Smooth muscle cell (in vitro differentiated cells): ENCODE measurements around the gene TIMM13. TPM values are rescaled to one million over a fixed set of nuclear protein-coding genes. Genes with fewer than 3 reads are reported as not detected.

Source experiments
- DNase-seq: peaks from one replicate; lab custom pipeline; 2025; ENCODE audit not compliant: unreplicated experiment; lab: John Stamatoyannopoulos, UW
- H2AFZ ChIP-seq: fragments of 200-600 bp; sonication (generic); 2 replicates; pipeline ENCODE4 v1.6.0; 2016; ENCODE audit warnings: antibody characterized with exemption, low read depth, mild to moderate bottlenecking
- H3F3A ChIP-seq: fragments of 200-600 bp; sonication (generic); 2 replicates; pipeline ENCODE4 v1.6.0; 2017; ENCODE audit warnings: antibody characterized with exemption, low read depth
- H3K27ac ChIP-seq: fragments of 200-600 bp; sonication (generic); 2 replicates; pipeline ENCODE4 v1.5.1; 2016; ENCODE audit warnings: low read depth, mild to moderate bottlenecking
- H3K27me3 ChIP-seq: fragments of 200-600 bp; sonication (generic); 2 replicates; pipeline ENCODE4 v1.6.1; 2016; ENCODE audit warnings: low read depth, mild to moderate bottlenecking
- H3K36me3 ChIP-seq: fragments of 200-600 bp; sonication (generic); 2 replicates; pipeline ENCODE4 v1.5.1; 2016; ENCODE audit warnings: low read depth
- H3K4me1 ChIP-seq: fragments of 200-600 bp; sonication (generic); 2 replicates; pipeline ENCODE4 v1.5.1; 2016; ENCODE audit warnings: low read depth
- H3K4me2 ChIP-seq: fragments of 200-600 bp; sonication (generic); 2 replicates; pipeline ENCODE4 v1.6.0; 2016; ENCODE audit warnings: mild to moderate bottlenecking
- H3K4me3 ChIP-seq: fragments of 200-600 bp; sonication (generic); 2 replicates; pipeline ENCODE4 v1.5.1; 2016; ENCODE audit warnings: mild to moderate bottlenecking
- H3K79me2 ChIP-seq: fragments of 200-600 bp; sonication (generic); 2 replicates; pipeline ENCODE4 v1.6.0; 2016; ENCODE audit warnings: low read depth, mild to moderate bottlenecking
- H3K9ac ChIP-seq: fragments of 200-600 bp; sonication (generic); 2 replicates; pipeline ENCODE4 v1.6.0; 2016; ENCODE audit warnings: low read depth
- H3K9me3 ChIP-seq: fragments of 200-600 bp; sonication (generic); replicated peaks from 2 replicates; pipeline ENCODE4 v1.5.1; 2016; ENCODE audit warnings: low read depth
- H4K20me1 ChIP-seq: fragments of 200-600 bp; sonication (generic); 2 replicates; pipeline ENCODE4 v1.6.0; 2016; ENCODE audit warnings: low read depth
- CTCF ChIP-seq: fragments of 200-600 bp; sonication (generic); IDR thresholded peaks from 2 replicates; pipeline ENCODE4 v1.5.1; 2017; ENCODE audit warnings: borderline replicate concordance, mild to moderate bottlenecking, antibody characterized with exemption; ENCODE audit not compliant: insufficient read depth, poor library complexity, severe bottlenecking
- WGBS: methylation state at CpG from one replicate; pipeline ENCODE4 v1.1.7; 2016; ENCODE audit warnings: low lambda C conversion rate; 5-methylcytosine and 5-hydroxymethylcytosine counted together
- polyA plus RNA-seq: library from polyadenylated mRNA; unstranded; fragments of >200 nt; fragmentation: Nextera tagmentation; extraction: Ambion mirVana; gene quantifications from 2 replicates; pipeline ENCODE4 v1.2.1, GENCODE V29; 2016
- total RNA-seq: library from RNA; depleted of rRNA; stranded (reverse); fragments of >200 nt; gene quantifications from 2 replicates; pipeline ENCODE4 v1.2.3, GENCODE V29; 2014

TIMM13 gene
- total and polyA plus RNA-seq, 2 experiments from 2014 or later = 20.0 to 107 TPM

- peaks cover 74% of the 10 kb centered on the region for H4K20me1 ChIP-seq
- TF ChIP-seq CTCF = no peak
Measured at GRCh38 chr19:2451138-2451537, 23.8 kb upstream of the TIMM13 start.

GRCh38 chr19:2449019-2449418 is 21.6 kb upstream of the TIMM13 start:
- H3K27me3 ChIP-seq = no peaks in the 10 kb centered on the region
- peaks cover 67% of the 10 kb centered on the region for H4K20me1 ChIP-seq
- no peaks in the 10 kb centered on the region for H3K9me3 ChIP-seq
- peaks cover 80% of the 10 kb centered on the region for H3K79me2 ChIP-seq
- H3K27ac ChIP-seq = no peak overlapping the region
- H2AFZ ChIP-seq = no peak overlapping the region
- H3K4me2 ChIP-seq = no peak overlapping the region
- no peaks in the 10 kb centered on the region for H3K4me1 ChIP-seq
- no peaks in the 10 kb centered on the region for H3K36me3 ChIP-seq
- H3K4me3 ChIP-seq = no peak overlapping the region
- 94% methylated on average over 11 of the region's 11 CpGs for WGBS
- no peak for DNase-seq
- TF ChIP-seq CTCF = no peak
- no peak overlapping the region for H3K9ac ChIP-seq
- H3F3A ChIP-seq = no peaks in the 10 kb centered on the region

More at GRCh38 chr19:2451138-2451537, 23.8 kb upstream of the TIMM13 start:
- no peak overlapping the region for H3K4me2 ChIP-seq
- no peak overlapping the region for H3K4me3 ChIP-seq
- WGBS = 95% methylated on average over 7 of the region's 7 CpGs
- DNase-seq = no peak
- H3K27me3 ChIP-seq = no peaks in the 10 kb centered on the region
- H3F3A ChIP-seq = no peaks in the 10 kb centered on the region
- no peak overlapping the region for H3K9ac ChIP-seq
- no peaks in the 10 kb centered on the region for H3K9me3 ChIP-seq
- peaks cover 89% of the 10 kb centered on the region for H3K79me2 ChIP-seq
- no peak overlapping the region for H2AFZ ChIP-seq
- H3K27ac ChIP-seq = no peak overlapping the region
- peaks cover 4% of the 10 kb centered on the region for H3K4me1 ChIP-seq
- no peaks in the 10 kb centered on the region for H3K36me3 ChIP-seq

GRCh38 chr19:2446381-2446780 is 19.0 kb upstream of the TIMM13 start:
- Histone ChIP-seq H4K20me1 (peaks cover 70% of the 10 kb centered on the region), H3K27me3 (no peaks in the 10 kb centered on the region), H2AFZ (no peak overlapping the region), H3K9me3 (no peaks in the 10 kb centered on the region), H3K9ac (no peak overlapping the region), H3K36me3 (no peaks in the 10 kb centered on the region), H3F3A (no peaks in the 10 kb centered on the region), H3K79me2 (peaks cover 68% of the 10 kb centered on the region), H3K4me3 (no peak overlapping the region), H3K4me1 (no peaks in the 10 kb centered on the region), H3K4me2 (no peak overlapping the region), H3K27ac (no peak overlapping the region)
- WGBS = 97% methylated on average over 19 of the region's 19 CpGs
- no peak for DNase-seq
- TF ChIP-seq CTCF = no peak

- TF ChIP-seq CTCF = no peak
- H4K20me1 ChIP-seq = peaks cover 75% of the 10 kb centered on the region
Measured at GRCh38 chr19:2444251-2445002, 17.0 kb upstream of the TIMM13 start.

More at GRCh38 chr19:2444251-2445002, 17.0 kb upstream of the TIMM13 start:
- H3F3A ChIP-seq = no peaks in the 10 kb centered on the region
- H3K9ac ChIP-seq = no peak overlapping the region
- WGBS = 94% methylated on average over 33 of the region's 34 CpGs
- no peak overlapping the region for H3K4me2 ChIP-seq
- no peak overlapping the region for H3K27ac ChIP-seq
- no peaks in the 10 kb centered on the region for H3K36me3 ChIP-seq
- H2AFZ ChIP-seq = no peak overlapping the region
- no peaks in the 10 kb centered on the region for H3K9me3 ChIP-seq
- H3K27me3 ChIP-seq = no peaks in the 10 kb centered on the region
- H3K79me2 ChIP-seq = peaks cover 56% of the 10 kb centered on the region
- H3K4me1 ChIP-seq = no peaks in the 10 kb centered on the region
- no peak overlapping the region for H3K4me3 ChIP-seq
- no peak for DNase-seq
